ENCODE measurements around the gene MOV10. TPM values are rescaled to one million over a fixed set of nuclear protein-coding genes. Genes with fewer than 3 reads are reported as not detected.
A peak's percentile ranks its signal among the peaks of the same experiment; 100 is the strongest.

The MOV10 gene
- total and polyA plus RNA-seq, 9 of the 15 experiments (the other 6 are each of a cell fraction or from before 2014, with no cell fraction given) = 16.7 to 105 (median 49.5) TPM

DNA sequence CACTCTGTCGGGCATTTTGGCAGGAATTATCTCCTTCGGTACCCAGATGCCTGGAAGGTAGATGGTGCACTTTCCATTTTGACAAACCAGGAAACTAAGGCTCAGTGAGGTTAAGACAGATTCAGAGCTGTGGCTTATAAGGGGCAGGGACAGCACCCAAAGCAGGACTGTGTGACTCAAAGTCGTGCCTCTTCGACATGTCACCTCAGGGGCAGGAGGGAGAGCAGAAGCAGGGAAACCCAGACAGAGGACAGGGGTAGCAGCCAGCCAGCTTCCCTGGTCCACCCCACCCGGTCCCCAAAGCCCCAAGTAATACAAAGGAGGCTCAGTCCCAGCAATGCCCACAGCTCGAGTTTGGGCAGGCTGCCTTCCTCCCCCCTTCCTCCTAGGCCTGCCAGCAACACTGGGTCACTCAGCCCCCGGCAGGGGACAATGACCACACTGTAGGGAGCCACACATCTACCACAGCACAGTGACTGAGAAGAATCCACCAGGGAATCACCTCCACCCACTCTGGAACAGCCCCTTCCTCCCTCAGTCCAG, 30.0 kb downstream of the MOV10 start (continued):
- TF ChIP-seq DACH1 (IDR thresholded peaks at IDR 0.05; ENCODE audit: partially characterized antibody) (no peak), HDAC8 (tag; IDR thresholded peaks at IDR 0.05) (no peak), CBX5 (IDR thresholded peaks at IDR 0.05; ENCODE audit: borderline replicate concordance, low read depth) (no peak), FOXA3 (CRISPR knock-in tag; conservative IDR thresholded peaks at IDR 0.05 in 1 of 2, IDR thresholded peaks at IDR 0.05 in 1 of 2) (peak in 1 of 2 experiments; percentile 7; a peak in 1 of 4 replicates), RFX5 (IDR thresholded peaks at IDR 0.05; ENCODE audit: low read depth, low read length) (no peak), SMARCA5 (IDR thresholded peaks at IDR 0.05) (peak; percentile 72; the same call in 1 of the 2 replicates)
- TF ChIP-seq, protein P1, sequence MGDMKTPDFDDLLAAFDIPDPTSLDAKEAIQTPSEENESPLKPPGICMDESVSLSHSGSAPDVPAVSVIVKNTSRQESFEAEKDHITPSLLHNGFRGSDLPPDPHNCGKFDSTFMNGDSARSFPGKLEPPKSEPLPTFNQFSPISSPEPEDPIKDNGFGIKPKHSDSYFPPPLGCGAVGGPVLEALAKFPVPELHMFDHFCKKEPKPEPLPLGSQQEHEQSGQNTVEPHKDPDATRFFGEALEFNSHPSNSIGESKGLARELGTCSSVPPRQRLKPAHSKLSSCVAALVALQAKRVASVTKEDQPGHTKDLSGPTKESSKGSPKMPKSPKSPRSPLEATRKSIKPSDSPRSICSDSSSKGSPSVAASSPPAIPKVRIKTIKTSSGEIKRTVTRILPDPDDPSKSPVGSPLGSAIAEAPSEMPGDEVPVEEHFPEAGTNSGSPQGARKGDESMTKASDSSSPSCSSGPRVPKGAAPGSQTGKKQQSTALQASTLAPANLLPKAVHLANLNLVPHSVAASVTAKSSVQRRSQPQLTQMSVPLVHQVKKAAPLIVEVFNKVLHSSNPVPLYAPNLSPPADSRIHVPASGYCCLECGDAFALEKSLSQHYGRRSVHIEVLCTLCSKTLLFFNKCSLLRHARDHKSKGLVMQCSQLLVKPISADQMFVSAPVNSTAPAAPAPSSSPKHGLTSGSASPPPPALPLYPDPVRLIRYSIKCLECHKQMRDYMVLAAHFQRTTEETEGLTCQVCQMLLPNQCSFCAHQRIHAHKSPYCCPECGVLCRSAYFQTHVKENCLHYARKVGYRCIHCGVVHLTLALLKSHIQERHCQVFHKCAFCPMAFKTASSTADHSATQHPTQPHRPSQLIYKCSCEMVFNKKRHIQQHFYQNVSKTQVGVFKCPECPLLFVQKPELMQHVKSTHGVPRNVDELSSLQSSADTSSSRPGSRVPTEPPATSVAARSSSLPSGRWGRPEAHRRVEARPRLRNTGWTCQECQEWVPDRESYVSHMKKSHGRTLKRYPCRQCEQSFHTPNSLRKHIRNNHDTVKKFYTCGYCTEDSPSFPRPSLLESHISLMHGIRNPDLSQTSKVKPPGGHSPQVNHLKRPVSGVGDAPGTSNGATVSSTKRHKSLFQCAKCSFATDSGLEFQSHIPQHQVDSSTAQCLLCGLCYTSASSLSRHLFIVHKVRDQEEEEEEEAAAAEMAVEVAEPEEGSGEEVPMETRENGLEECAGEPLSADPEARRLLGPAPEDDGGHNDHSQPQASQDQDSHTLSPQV (IDR thresholded peaks at IDR 0.05) = no peak
